OCI-LY3 (cell line): ENCODE results near the gene MAPT.

ENCODE experiments used
- CTCF ChIP-seq: fragments of 200-600, 300-600 bp; sonication (generic); IDR thresholded peaks from 2 replicates; pipeline ENCODE4 v1.5.1; 2014; ENCODE audit warnings: antibody characterized with exemption, low read length, low read depth
- EZH2phosphoT487 ChIP-seq: fragments of 200-600 bp; shearing (Covaris generic); IDR thresholded peaks from 2 replicates; pipeline ENCODE4 v1.6.1; 2018; ENCODE audit warnings: antibody characterized with exemption, mixed run types, low read depth

GRCh38 chr17:45902892-45903346 lies 8.6 kb downstream of the MAPT start:
- TF ChIP-seq CTCF (no peak), EZH2phosphoT487 (no peak)
